Activated CD8-positive, alpha-beta memory T cell treated with anti-CD3 and anti-CD28 coated beads, Interleukin-2, amount 50 U/mL, for 4 hours (primary cell): ENCODE results near the gene C20orf141.

Experiments
- DNase-seq: peaks from one replicate; pipeline ENCODE4 v3.0.0-alpha.2; 2020

C20orf141 gene

GRCh38 chr20:2851086-2851485 lies 36.3 kb downstream of the C20orf141 start:
- DNase-seq = no peak

- no peak for DNase-seq
Measured at GRCh38 chr20:2858591-2858990, 43.8 kb downstream of the C20orf141 start.

GRCh38 chr20:2859330-2860121 lies 44.7 kb downstream of the C20orf141 start:
- DNase-seq = no peak

- DNase-seq = no peak
Measured at GRCh38 chr20:2864626-2865025, 49.8 kb downstream of the C20orf141 start.

DNA sequence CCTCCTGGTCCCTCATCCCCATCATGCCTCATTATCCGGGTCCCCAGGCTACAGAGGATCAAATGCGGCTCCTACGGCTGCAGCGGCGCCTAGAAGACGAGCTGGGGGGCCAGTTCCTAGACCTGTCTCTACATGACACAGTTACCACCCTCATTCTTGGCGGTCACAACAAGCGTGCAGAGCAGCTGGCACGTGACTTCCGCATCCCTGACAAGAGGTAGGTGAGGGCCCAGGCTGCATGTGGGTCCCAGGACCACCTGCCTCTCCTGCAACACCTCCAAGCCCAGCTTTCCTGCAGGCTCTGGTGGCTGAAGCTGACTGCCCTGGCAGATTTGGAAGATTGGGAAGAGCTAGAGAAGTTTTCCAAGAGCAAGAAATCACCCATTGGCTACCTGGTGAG lies 50.3 kb downstream of the C20orf141 start:
- no peak for DNase-seq
